NCI-H1436 treated with DMSO at 0.1 percent for 48 hours (cell line): Measurements from ENCODE around the gene ABTB2.

Experiments used
- DNase-seq: peaks from one replicate; lab custom pipeline; 2025; lab: John Stamatoyannopoulos, UW

The ABTB2 gene

GRCh38 chr11:34166806-34167740 lies 190.7 kb downstream of the ABTB2 start:
- DNase-seq = no peak

GRCh38 chr11:34165786-34166555 lies 191.8 kb downstream of the ABTB2 start:
- no peak for DNase-seq

GRCh38 chr11:34165121-34165520 lies 192.7 kb downstream of the ABTB2 start:
- DNase-seq = no peak

GRCh38 chr11:34162856-34163255 lies 195.0 kb downstream of the ABTB2 start:
- no peak for DNase-seq

- DNase-seq = no peak
Measured at GRCh38 chr11:34162493-34162820, 195.4 kb downstream of the ABTB2 start.

- no peak for DNase-seq
Measured at GRCh38 chr11:34161812-34162492, 195.9 kb downstream of the ABTB2 start.

GRCh38 chr11:34161361-34161760 lies 196.4 kb downstream of the ABTB2 start:
- no peak for DNase-seq

GRCh38 chr11:34160791-34161190 lies 197.0 kb downstream of the ABTB2 start:
- no peak for DNase-seq

- DNase-seq = no peak
Measured at GRCh38 chr11:34160049-34160721, 197.6 kb downstream of the ABTB2 start.

GRCh38 chr11:34158661-34159060 lies 199.1 kb downstream of the ABTB2 start:
- no peak for DNase-seq

GRCh38 chr11:34157163-34157562 lies 200.6 kb downstream of the ABTB2 start:
- no peak for DNase-seq

- no peak for DNase-seq
Measured at GRCh38 chr11:34155757-34156062, 202.1 kb downstream of the ABTB2 start.

GRCh38 chr11:34155057-34155756 lies 202.6 kb downstream of the ABTB2 start:
- no peak for DNase-seq

- DNase-seq = no peak
Measured at GRCh38 chr11:34154059-34154875, 203.5 kb downstream of the ABTB2 start.

GRCh38 chr11:34151916-34152845 lies 205.6 kb downstream of the ABTB2 start:
- DNase-seq = no peak

- no peak for DNase-seq
Measured at GRCh38 chr11:34151166-34151565, 206.6 kb downstream of the ABTB2 start.

- DNase-seq = no peak
Measured at GRCh38 chr11:34150494-34151151, 207.2 kb downstream of the ABTB2 start.

- no peak for DNase-seq
Measured at GRCh38 chr11:34149786-34150185, 208.0 kb downstream of the ABTB2 start.

- no peak for DNase-seq
Measured at GRCh38 chr11:34149274-34149673, 208.5 kb downstream of the ABTB2 start.
